Sciatic nerve (tissue), 2 donors: ENCODE measurements around the gene SUGCT. TPM values are rescaled to one million over a fixed set of nuclear protein-coding genes. Genes with fewer than 3 reads are reported as not detected.
"Not testable (repeated sequence)": the region's sequence is repeated elsewhere in the genome, so short reads cannot be mapped to it uniquely, and the experiment has no call there.

ENCODE experiments used
- ATAC-seq: fragments of 200-7000 bp; cut with Tn5 transposase; one replicate; pipeline ENCODE4 v1.9.1; 2020; ENCODE audit warnings: mild to moderate bottlenecking, moderate library complexity
- DNase-seq: peaks from one replicate; pipeline ENCODE4 v3.0.0-alpha.2; 2020; ENCODE audit warnings: low spot score
- intact Hi-C: fragments of 100-400 bp; cut with DNase I; formaldehyde crosslinking; loops from one replicate; pipeline ENCODE4 v1.14.2; 2022
- total RNA-seq: library from RNA; stranded (reverse); fragmentation: NEBNext Ultra II Directional; extraction: Animal tissue kit (Norgen Biotek cat#: 25700); gene quantifications from one replicate; pipeline ENCODE4 v1.2.1, GENCODE V29; 2021
- donor health status: DM: no; HTN: no; CAD: no.
- donor health status: DM: no; HTN: no; CAD: no.

The SUGCT gene
- total RNA-seq, 1 donor from 2014 or later, result 7.2 TPM

DNA sequence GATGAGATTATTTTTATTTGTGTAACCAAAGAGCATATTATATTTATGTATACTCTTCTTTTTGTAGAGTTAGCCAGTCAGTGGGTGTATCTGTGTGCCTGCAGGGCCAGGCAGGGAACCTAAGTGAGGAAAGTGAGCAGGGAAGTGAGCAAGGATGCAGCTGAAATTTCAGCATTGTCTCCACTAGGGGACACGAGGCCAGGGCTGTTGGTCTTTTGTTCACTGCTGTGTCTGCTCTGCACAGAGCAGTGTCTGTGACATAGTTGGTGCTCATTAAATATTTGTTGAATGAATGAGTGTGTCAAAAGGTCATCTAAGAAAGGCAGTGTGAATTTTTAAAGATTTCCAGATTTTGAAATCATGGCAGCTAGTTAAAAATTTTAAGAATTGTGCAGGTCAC is 51.8 kb downstream of the SUGCT start:
- DNase-seq (no peak), ATAC-seq (no peak)
- intact Hi-C loops, result no loop called here

DNA sequence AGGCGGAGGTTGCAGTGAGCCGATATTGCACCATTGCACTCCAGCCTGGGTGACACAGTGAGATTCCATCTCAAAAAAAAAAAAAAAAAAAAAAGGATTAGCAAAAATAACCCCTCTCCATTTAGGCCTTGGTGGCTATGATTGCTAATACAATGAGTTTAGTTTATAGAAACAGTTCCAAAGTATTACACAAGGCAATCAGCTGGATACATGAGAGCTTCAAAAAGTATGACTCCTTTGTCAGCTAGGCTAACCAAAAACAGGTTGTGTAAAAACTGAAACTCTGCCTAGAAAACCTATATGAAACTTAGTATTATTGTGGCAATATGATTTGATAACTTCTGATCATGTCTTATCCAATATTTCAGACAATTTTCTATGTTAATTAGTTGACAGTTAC is 57.2 kb downstream of the SUGCT start:
- ATAC-seq (no peak), DNase-seq (no peak)
- intact Hi-C loops, result no loop called here

DNA sequence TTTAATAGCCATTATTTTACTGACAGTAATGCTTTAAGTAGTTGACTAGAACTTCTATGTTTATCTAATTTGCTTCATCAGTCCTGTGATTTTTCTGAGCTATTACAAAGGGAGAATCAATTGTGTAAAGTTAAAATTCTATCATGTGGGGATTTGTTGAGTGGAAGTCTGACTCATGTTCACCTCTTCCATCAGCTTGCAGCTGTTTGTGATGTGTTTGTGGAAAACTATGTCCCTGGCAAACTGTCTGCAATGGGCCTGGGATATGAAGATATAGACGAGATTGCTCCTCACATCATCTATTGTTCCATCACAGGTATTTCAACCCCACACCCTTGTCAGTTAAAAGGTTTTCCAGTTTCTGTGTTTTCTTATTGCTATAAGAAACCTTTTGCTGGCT is 59.9 kb downstream of the SUGCT start:
- DNase-seq (no peak), ATAC-seq (no peak)
- intact Hi-C loops, result no loop called here

DNA sequence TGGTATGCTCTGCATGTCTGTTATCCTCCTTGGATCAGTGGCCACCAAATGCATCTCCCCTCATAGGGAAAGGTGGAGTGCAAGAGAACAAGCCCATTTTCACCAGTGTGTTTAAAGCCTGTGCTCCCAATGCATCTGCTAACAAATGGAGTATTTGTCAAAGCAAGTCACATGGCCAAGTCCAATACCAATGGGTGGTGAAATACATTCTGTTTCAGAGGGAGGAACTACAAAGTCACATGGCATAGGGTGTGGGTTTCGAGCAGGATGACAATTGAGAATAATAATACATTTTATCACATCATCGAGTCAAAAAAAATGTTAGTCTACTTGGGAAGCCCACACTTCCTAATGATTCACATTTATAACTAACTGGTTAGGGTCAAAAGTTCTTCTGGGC is 62.7 kb downstream of the SUGCT start:
- DNase-seq (no peak), ATAC-seq (no peak)
- intact Hi-C loops, result no loop called here

DNA sequence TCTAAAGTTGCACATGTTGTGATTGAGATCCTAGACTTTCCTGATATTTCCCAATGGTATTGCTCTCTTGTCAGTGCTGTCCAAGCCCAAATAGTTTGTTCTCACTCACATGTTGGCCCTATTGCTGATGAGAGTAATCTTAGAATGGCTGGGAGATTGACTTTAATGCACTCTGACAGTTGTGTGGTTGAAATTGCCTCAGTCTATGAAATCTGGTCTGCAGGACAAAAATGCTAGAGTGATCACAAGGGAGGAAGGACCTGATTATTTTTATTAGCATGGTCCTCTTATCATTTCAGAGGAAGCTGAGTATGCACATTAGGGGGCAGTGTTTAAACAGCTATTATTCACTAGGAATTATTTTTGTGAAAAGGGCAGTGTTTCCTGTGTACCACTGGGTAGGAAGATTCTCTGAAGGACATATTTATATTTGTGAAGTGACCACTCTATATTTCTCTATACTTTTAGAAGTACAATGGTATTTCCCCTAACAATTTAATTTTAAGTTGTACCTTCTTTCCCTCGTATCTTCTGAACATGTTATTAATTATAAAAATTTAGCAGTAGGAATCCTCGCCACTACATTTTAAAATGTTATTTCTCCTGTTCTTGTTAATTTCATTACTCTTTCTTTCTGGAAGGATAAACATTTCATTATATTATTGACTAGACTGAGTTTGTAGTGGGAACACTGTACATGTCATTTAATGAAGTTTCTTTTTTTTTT is 64.4 kb downstream of the SUGCT start:
- DNase-seq (no peak), ATAC-seq (peak; percentile 55)
- intact Hi-C loops, result no loop called here

DNA sequence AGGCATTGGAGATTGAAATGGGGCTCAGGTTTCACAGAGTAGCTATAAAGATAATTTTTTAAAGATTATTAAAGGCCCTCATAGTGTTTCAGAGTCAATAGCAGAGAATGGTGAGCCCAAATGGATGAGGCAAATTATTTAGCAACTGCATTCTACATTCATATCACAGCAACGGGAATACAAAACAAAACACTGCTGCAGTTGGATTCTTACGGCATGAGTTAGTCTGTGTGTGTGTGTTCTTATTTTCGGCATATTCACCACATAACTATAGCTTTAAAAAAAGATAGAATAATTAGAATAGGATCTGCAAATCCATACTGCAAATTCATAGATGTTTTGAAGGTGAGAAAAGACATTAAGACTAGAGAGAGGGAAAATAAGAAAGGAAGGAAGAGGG is 66.0 kb downstream of the SUGCT start:
- DNase-seq, result no peak
- intact Hi-C loops, result no loop called here
- ATAC-seq, result no peak

DNA sequence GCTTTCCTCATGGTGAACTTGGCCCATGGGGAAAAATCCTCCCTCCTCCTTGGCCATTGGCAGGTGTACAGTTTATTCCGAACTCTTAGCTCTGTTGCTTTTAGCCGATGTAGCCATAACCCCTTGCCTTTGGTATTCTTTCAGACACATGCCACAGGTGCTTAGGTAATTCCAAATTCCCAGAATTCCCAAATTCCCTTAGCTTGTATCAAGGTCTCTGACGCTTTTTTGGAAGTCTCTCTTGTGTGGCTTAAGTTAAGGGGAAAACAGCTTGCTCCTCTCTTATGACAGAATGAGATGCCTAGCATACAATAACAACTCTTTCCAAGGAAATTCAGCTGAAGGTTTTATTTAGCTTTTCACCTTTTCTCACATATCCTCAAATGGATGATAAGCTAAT is 68.0 kb downstream of the SUGCT start:
- intact Hi-C loops, result no loop called here
- ATAC-seq (no peak), DNase-seq (no peak)

DNA sequence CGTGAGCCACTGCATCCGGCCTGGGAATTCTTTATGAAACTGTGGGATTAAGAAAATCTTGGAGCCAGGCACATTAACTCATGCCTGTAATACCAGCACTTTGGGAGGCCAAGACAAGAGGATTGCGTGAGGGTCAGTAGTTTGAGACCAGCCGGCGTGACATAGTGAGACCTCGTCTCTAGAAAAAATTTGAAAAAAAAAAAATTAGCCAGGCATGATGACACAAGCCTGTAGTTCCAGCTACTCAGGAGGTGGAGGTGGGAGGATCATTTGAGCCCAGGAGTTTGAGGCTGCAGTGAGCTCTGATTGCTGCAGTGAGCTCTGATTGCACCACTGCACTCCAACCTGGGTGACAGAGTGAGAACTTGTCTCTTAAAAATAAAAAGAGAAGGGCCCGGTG is 69.8 kb downstream of the SUGCT start:
- no peak for DNase-seq
- intact Hi-C loops, result no loop called here
- ATAC-seq, result no peak

DNA sequence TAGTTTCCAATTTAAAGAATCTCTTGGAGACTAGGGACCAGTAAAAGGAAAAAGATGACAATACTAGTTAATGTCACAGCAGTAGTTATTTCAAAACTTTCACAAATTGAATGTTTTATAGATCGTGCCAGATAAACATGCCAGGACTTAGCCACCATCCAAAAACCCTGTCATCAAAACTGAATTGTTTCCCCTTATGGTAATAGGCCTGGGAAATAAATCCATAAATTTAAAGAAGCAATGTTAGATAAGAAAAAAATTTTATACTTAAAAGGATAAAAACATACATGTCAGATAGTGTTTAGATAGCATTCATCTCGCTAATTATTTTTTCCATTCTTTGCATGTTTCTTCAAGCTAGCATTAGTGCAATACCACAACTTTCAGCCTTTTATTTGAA is 71.2 kb downstream of the SUGCT start:
- no peak for ATAC-seq
- intact Hi-C loops, result no loop called here
- DNase-seq, result no peak

DNA sequence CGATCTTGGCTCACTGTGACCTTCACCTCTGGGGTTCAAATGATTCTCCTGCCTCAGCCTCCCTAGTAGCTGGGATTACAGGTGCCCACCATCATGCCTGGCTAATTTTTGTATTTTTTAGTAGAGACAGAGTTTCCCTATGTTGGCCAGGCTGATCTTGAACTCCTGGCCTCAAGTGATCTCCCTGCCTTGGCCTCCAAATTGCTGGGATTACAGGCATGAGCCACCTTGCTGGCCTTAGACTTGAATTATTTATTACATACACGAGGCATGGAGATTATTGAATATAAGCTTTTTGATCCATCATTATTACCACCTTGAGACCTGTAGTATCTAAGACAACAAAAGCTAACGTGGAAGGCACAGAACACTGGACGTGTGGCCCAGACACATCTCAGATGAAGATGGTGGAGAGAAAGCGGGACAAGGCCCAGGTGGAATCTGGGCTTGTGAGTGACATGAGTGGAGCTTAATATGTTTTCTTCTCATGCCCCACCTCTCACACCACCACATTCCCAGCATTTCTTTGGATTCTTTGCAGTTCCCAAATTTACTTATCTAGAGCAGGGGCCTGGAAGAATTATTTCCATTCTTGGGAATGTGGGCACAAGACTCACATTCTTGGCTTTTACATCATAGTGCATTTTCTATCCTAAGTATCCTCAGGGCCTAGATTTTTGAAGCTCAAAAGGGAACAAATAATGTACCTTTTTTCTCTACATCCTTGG is 76.6 kb downstream of the SUGCT start:
- intact Hi-C loops, result no loop called here
- DNase-seq (no peak), ATAC-seq (no peak)

DNA sequence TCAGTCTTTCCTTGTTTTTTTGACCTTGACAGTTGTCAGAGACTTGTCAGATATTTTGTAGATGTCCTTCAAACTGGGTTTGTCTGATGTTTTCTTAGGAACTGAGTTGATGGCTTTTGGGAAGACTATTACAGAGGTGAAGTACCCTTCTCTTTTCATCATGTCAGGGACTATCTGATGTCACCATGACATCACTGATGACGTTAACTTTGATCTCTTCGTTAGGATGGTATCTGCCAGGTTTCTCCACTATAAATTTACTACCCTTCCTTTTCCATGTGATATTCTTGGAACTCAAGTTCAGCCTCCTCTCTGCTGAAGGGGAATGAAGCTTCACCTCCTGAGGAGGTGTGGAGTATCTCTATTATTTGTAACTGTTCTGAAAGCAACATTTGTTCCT is 78.5 kb downstream of the SUGCT start:
- intact Hi-C loops, result no loop called here
- no peak for DNase-seq
- ATAC-seq, result no peak

DNA sequence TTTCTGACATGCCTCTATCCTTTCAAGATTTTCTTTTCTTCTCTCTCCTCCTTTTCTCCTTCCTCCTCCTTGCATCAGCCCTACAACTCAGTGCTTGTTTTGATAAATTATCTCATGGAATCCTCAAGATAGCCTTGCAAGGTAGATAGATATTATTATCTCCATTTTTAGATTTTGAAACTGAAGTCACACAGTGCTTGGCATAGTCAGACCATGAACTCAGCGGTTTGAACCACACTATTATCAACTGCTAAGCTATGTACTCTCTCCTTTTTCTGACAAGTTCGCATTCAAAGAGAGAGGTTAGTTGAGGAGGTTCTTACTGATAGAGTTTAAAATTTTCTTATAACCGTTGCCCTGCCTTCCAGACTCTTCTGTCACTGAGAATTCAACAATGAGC is 79.1 kb downstream of the SUGCT start:
- intact Hi-C loops, result no loop called here
- ATAC-seq, result no peak
- DNase-seq, result no peak

DNA sequence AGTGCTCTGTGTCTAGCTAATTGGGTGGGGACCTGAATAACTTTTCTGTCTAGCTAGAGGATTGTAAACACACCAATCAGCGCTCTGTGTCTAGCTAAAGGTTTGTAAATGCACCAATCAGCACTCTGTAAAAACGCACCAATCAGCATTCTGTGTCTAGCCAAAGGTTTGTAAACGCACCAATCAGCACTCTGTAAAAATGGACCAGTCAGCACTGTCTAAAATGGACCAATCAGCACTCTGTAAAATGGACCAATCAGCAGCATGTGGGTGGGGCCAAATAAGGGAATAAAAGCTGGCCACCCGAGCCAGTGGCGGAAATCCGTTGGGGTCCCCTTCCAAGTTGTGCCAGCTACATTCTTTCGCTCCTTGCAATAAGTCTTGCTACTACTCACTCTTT is 83.8 kb downstream of the SUGCT start:
- ATAC-seq, intact Hi-C loops, DNase-seq: not testable (repeated sequence)

DNA sequence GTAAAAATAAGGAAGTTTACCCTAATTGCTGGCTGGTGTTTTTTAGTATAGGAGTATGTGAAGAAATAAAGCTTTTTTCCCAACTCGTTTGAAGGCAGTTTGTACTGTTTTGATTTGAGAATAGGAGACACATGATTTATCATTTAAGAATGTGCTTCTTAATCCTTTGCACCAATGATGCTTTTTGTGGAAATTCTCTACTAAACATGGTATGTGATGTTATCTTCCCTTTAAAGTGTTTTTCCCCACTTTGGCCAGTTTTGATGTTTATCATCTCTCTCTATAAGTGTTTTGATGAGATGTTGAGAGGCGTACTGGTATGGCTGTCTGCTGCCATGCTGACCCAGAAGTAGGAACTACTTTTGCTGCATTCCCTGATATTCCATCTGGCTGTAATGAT is 85.1 kb downstream of the SUGCT start:
- ATAC-seq (no peak), DNase-seq (no peak)
- intact Hi-C loops, result no loop called here

DNA sequence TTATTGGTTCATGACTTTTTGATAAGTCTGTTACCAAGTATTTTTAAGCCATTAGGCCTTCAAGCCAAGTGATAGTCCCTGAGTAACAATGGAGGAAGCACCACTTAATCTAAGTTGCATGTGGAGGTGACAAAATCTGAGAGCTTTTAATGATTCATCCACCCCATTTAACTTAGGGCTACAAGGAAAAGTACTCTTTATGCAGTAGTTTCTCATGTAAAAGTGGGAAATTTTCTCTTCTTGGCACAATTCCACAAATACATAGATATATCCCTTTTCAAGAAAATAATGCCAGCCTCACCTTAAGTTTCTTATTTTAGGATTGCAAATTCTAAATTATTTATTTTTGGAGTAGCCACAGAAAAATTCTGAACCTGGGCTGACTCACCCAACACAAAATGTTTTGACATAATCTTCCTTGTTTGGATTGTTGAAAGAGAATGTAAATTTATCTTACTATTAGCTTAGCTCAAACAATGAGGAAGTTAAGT is 85.7 kb downstream of the SUGCT start:
- no peak for DNase-seq
- ATAC-seq, result no peak
- intact Hi-C loops, result no loop called here

DNA sequence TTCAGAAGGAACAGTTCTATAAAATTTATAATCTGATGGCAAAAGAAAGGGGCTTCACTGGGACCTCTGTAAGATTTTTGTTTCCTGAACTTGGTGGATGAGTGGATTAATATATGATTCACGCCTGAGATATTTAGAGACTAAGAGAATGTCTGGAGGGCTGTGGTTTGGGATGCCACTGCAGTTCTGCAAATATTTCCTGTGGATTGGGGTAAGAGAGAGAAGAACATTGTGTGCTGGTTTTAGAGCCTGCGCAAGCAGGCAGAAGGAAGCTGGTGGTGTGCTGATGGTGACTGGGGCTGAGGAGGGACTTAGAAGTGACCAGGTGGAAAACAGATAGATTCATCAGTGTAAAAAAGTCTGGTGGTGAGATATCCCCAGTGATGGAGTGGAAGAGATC is 87.0 kb downstream of the SUGCT start:
- ATAC-seq (peak; percentile 60), DNase-seq (no peak)
- intact Hi-C loops, result no loop called here

DNA sequence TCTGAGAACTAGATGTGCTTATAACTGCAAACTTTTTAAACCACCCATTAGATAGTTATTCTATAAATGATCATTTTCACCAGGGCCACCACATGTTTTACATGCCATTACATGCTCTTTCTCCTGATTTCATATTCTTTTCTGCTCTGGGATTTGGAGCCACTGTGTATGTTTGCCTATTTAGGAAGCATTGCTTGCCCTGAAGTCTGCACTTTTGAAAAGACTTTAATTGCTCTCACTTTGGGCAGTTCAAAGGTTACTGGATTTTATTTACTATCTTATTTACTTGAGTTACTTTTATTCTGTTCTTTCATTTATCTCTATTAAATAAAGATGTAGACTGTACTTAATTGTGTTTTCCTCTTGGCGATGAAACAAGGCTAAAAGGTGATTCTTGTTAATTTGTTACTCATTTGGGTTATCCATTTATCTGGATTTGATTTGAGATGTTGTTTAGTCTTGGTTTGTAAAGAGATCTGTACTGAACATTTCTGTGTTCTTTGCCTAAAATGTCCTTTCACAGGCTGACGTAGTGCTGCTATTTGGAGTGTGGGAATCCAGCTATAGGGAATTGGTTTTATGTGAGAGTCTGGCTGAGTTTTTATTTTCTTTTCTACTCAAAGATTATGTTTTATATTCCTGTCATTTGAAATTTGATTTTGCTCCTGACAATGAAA is 88.8 kb downstream of the SUGCT start:
- DNase-seq, result no peak
- intact Hi-C loops, result no loop called here
- ATAC-seq, result no peak

DNA sequence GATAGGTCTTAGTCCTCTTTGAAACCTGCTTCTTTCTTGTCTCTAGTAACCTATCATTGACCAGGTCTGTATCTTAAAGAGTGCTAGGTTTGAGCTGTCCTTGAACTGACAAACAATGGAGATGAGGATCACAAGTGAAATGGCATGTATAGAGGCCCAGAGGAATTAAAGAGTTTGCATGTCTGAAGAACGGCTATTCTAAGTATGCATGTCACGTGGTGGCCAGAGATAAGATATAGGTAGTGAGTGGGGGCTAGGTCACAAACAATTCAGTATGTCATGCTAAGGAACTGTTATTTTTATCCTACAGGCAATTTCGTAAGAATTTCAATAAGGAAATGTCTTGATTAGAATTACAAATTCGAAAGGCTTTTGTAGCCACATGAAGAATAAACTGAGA is 95.3 kb downstream of the SUGCT start:
- ATAC-seq, result no peak
- intact Hi-C loops, result no loop called here
- no peak for DNase-seq

DNA sequence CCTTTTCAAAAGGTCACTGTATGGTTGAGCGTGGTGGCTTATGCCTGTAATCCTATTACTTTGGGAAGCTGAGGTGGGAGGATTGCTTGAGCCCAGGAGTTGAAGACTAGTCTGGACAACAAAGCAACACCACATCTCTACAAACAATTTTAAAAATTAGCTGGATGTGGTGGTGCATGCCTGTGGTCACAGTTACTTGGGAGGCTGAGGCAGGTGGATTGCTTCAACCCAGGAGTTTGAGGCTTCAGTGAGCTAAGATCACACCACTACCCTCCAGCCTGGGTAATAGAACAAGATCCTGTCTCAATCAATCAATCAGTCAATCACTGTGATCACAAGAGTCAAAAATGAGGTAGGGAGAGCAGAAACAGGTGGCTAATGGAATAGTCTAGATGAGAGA is 97.0 kb downstream of the SUGCT start:
- ATAC-seq (no peak), DNase-seq (no peak)
- intact Hi-C loops, result no loop called here

DNA sequence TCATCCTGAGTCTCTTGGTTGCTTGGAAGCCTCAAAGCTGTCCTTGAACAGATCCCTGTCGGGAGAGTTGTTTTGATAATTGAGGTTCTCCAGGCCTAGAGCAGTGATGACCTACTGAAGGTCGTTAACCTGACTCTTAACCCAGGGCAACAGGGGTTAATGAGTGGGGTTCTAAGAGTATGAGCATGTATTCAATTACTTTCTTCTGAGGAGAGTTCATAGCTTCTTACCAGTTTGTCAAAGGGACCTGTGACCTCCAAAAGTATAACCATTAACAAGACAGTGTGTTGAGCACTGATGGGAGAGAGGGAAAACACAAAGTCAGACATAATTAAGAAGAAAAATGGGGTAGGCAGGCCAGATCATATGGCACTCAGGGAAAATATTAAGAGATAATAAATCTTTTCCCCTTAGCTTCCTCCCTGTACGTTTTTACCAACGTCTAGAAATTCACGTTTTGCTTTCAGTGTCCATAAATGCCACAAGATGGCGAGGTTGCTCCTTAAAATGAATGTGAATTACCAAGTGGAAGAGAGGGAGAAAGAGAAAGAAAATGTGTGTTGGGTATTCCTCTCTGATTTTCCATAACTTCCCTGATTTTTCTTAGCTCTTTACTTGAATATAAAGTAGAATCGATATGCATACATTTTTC is 97.6 kb downstream of the SUGCT start:
- ATAC-seq, result no peak
- intact Hi-C loops, result no loop called here
- DNase-seq, result no peak
